NB4 (cell line): ENCODE measurements around the gene EDIL3.

ENCODE experiments used
- DNase-seq: peaks from one replicate; pipeline ENCODE4 v3.0.0; 2010; ENCODE audit warnings: low read depth
- H3K4me3 ChIP-seq: one replicate; pipeline ENCODE4 v1.5.1; 2011; ENCODE audit warnings: mild to moderate bottlenecking, low read depth, low read length, moderate library complexity
- CTCF ChIP-seq: IDR thresholded peaks from one replicate; pipeline ENCODE4 v1.5.1; 2012; ENCODE audit warnings: low read depth, low read length
- MYC ChIP-seq: IDR thresholded peaks from 2 replicates; pipeline ENCODE4 v1.6.1; 2011; ENCODE audit warnings: low read depth, low read length
- POLR2A ChIP-seq: IDR thresholded peaks from 2 replicates; pipeline ENCODE4 v1.6.1; 2011; ENCODE audit warnings: mild to moderate bottlenecking; ENCODE audit not compliant: insufficient read length; ENCODE audit errors: extremely low read depth
- TF ChIP-seq, protein P1 (sequence below): IDR thresholded peaks from 2 replicates; pipeline ENCODE4 v1.6.1; 2011; ENCODE audit warnings: low read depth, low read length

EDIL3 gene

GRCh38 chr5:84419742-84420141 lies 35.1 kb upstream of the EDIL3 start:
- no peak for DNase-seq
- no peak overlapping the region for H3K4me3 ChIP-seq
- TF ChIP-seq CTCF, result no peak
- TF ChIP-seq MYC, result no peak
- TF ChIP-seq, protein P1, sequence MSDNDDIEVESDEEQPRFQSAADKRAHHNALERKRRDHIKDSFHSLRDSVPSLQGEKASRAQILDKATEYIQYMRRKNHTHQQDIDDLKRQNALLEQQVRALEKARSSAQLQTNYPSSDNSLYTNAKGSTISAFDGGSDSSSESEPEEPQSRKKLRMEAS, result no peak
- no peak for TF ChIP-seq POLR2A

DNA sequence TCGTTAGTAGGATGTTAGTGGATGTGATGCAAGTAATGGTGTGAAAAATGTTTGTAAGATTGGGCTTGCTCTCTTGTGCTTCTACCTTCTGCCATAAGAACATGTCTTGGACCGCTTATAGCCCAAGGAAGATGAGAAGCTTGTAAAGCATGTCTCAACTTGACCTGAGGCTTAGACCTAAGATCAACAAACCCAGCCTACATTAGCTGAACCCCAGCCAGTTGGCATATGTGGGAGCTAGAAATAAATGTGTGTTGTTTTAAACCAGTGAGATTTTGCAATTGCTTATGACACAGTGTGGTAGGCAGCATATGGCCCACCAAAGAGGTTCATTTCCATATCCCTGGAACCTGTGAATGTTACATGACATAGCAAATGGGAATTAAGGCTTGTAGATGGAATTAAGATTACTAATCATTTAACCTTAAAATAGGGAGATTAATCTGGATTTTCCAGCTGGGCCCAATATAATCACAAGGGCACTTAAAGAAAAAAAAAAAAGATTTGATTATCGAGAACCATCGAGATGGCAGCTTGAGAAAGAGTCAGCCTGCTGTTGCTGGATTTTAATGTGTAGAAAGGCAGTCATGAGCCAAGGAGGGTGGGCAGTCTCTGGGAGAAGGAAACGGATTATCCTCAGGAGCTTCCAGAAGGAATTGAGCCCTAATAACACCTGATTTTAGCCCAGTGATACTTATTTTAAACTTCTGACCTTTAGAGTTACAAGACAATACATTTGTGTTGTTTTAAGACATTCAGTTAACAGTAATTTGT lies 27.3 kb upstream of the EDIL3 start:
- no peak overlapping the region for H3K4me3 ChIP-seq
- TF ChIP-seq CTCF (no peak), MYC (no peak), POLR2A (no peak)
- TF ChIP-seq, protein P1, result no peak
- no peak for DNase-seq

DNA sequence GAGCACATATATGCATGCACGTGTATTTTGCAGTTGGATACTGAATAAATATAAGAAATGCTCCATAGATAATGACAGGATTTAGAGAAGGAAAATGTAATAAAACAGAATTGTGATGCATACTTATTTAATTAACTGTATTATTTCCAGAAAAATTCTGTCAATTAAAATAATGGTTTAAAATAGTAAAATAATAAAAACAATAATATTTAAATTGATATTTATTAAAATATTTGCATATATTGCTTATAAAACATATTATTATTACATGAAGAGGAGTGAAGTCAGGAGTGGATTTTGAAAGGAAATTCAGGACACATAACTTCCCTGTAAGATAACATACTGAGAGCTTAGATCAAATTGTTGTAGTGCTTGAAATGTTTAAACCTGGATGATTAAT lies 21.4 kb upstream of the EDIL3 start:
- no peak overlapping the region for H3K4me3 ChIP-seq
- TF ChIP-seq MYC (no peak), CTCF (no peak), POLR2A (no peak)
- TF ChIP-seq, protein P1, result no peak
- DNase-seq, result no peak

GRCh38 chr5:84403773-84404172 lies 19.1 kb upstream of the EDIL3 start:
- H3K4me3 ChIP-seq, result no peak overlapping the region
- DNase-seq, result no peak
- no peak for TF ChIP-seq POLR2A
- no peak for TF ChIP-seq CTCF
- TF ChIP-seq MYC, result no peak
- TF ChIP-seq, protein P1, result no peak

DNA sequence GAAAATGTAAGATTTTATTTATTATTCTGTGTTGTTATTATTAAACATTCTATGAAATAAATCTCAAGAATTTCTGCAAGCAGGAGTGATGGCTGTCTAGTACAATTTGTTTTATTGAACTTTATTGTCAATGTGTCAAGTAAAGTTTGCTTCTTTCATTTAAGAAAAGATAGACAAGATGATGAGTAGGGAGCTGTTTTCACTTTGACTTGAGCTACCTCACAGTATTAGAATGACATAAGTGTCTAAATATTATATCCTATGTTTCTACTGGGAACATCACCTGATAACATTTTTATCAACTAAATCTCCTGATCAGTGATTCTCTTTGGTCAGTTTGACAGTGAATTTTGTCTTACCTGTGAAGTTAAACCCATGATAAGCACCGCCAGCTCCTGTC lies 12.7 kb upstream of the EDIL3 start:
- no peak overlapping the region for H3K4me3 ChIP-seq
- TF ChIP-seq POLR2A (no peak), CTCF (no peak), MYC (no peak)
- TF ChIP-seq, protein P1, result no peak
- DNase-seq, result no peak
